ENCODE results near the gene TGFBR1. TPM values are rescaled to one million over a fixed set of nuclear protein-coding genes. Genes with fewer than 3 reads are reported as not detected.

Gene TGFBR1
- total and polyA plus RNA-seq, 7 donors = 5.3 to 25.7 (median 18.3) TPM

GRCh38 chr9:99147177-99147576, 42.3 kb downstream of the TGFBR1 start:
- H3K4me1 ChIP-seq = no peaks in the 10 kb centered on the region
- DNase-seq (no peak), ATAC-seq (no peak)
- no peaks in the 10 kb centered on the region for H3K27me3 ChIP-seq (ENCODE audit: insufficient read depth in 3 of 3, low read length in 2 of 3)
- no peaks in the 10 kb centered on the region for H3K9me3 ChIP-seq
- H3K4me3 ChIP-seq = no peak overlapping the region
- intact Hi-C loops (cut with DNase I) = no loop called here
- no peak for TF ChIP-seq CTCF (IDR thresholded peaks at IDR 0.05)
- H3K27ac ChIP-seq = no peak overlapping the region
- H3K36me3 ChIP-seq (ENCODE audit: insufficient read depth in 1 of 2, low read depth in 1 of 2) = peaks cover 3 to 89% of the 10 kb centered on the region in 2 donors

GRCh38 chr9:99150451-99151171, 45.7 kb downstream of the TGFBR1 start:
- ATAC-seq (no peak), DNase-seq (no peak)
- Histone ChIP-seq H3K9me3 (no peaks in the 10 kb centered on the region), H3K27me3 (ENCODE audit: insufficient read depth in 3 of 3, low read length in 2 of 3) (no peaks in the 10 kb centered on the region), H3K4me3 (no peak overlapping the region), H3K36me3 (ENCODE audit: insufficient read depth in 1 of 2, low read depth in 1 of 2) (peaks cover 3 to 59% of the 10 kb centered on the region in 2 donors), H3K27ac (no peak overlapping the region), H3K4me1 (no peaks in the 10 kb centered on the region)
- intact Hi-C loops (cut with DNase I) = no loop called here
- 90 to 95% (median 92%) methylated on average over 8 of the region's 8 CpGs for WGBS, 3 donors
- no peak for TF ChIP-seq CTCF (IDR thresholded peaks at IDR 0.05)

GRCh38 chr9:99154356-99154755, 49.4 kb downstream of the TGFBR1 start:
- no peak for DNase-seq
- Histone ChIP-seq H3K36me3 (ENCODE audit: insufficient read depth in 1 of 2, low read depth in 1 of 2) (peaks cover 0 to 22% of the 10 kb centered on the region in 2 donors), H3K4me1 (no peaks in the 10 kb centered on the region), H3K9me3 (no peaks in the 10 kb centered on the region), H3K27ac (no peak overlapping the region), H3K27me3 (ENCODE audit: insufficient read depth in 3 of 3, low read length in 2 of 3) (no peaks in the 10 kb centered on the region), H3K4me3 (no peak overlapping the region)
- WGBS, 3 donors = 68 to 76% (median 71%) methylated on average over 3 of the region's 3 CpGs
- no peak for TF ChIP-seq CTCF (IDR thresholded peaks at IDR 0.05)
- intact Hi-C loops (cut with DNase I) = no loop called here
- ATAC-seq = no peak

DNA sequence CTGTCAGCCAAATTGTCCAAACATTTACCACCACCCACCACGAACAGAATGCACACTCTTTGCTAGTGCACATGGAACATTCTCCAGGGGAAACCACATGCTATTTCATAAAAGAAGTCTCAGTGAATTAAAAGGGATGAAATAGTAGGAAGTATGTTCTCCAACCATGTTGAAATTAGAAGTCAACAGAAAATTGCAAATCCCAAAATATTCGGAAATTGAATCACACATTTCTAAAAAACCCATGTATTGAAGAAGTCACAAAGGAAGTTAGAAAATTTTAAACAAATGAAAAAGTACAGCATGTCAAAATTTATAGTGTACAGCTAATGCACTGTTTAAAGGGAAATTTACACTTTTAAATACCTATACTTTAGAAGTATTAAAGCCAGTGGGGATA, 50.8 kb downstream of the TGFBR1 start:
- Histone ChIP-seq H3K36me3 (ENCODE audit: insufficient read depth in 1 of 2, low read depth in 1 of 2) (peaks cover 0 to 9% of the 10 kb centered on the region in 2 donors), H3K4me3 (no peak overlapping the region), H3K27ac (no peak overlapping the region), H3K27me3 (ENCODE audit: insufficient read depth in 3 of 3, low read length in 2 of 3) (no peaks in the 10 kb centered on the region), H3K4me1 (no peaks in the 10 kb centered on the region), H3K9me3 (no peaks in the 10 kb centered on the region)
- no peak for TF ChIP-seq CTCF (IDR thresholded peaks at IDR 0.05)
- ATAC-seq = no peak
- WGBS, 3 donors = 50 to 56% (median 55%) methylated on average over 2 of the region's 2 CpGs
- no peak for DNase-seq
- intact Hi-C loops (cut with DNase I) = no loop called here

DNA sequence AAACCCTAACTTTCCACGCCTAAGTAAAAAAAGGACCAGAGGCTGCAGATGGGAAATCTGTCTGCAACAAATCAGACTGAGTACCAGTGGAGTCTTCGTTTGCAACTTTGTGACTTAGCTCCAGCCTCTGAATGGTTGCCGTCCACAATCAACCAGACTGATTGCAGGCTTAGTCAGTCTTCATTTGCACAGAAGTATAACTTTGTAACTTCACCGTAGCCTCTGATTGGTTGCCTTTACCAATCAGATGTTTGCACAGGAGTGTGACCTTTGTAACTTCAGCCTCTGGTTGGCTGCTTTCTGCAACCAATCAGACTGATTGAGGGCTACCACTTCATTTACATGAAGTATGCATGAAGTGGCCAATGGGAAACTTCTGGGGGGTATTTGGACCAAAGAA, 53.7 kb downstream of the TGFBR1 start:
- Histone ChIP-seq H3K36me3 (ENCODE audit: insufficient read depth in 1 of 2, low read depth in 1 of 2) (no peaks in the 10 kb centered on the region), H3K27me3 (ENCODE audit: insufficient read depth in 3 of 3, low read length in 2 of 3) (no peaks in the 10 kb centered on the region), H3K4me1 (no peaks in the 10 kb centered on the region), H3K4me3 (no peak overlapping the region), H3K9me3 (no peaks in the 10 kb centered on the region), H3K27ac (no peak overlapping the region)
- intact Hi-C loops (cut with DNase I) = no loop called here
- ATAC-seq = no peak
- WGBS, 3 donors = 43 to 51% (median 46%) methylated on average over 4 of the region's 4 CpGs
- TF ChIP-seq CTCF (IDR thresholded peaks at IDR 0.05) = no peak
- DNase-seq = no peak
